Measurements from ENCODE around the gene PRKAR1B. TPM values are rescaled to one million over a fixed set of nuclear protein-coding genes. Genes with fewer than 3 reads are reported as not detected.

Gene PRKAR1B
- total RNA-seq, 1 experiment from 2014 or later, result 14.1 TPM

GRCh38 chr7:602341-603141 is 124.5 kb downstream of the PRKAR1B start:
- H3K27ac ChIP-seq (ENCODE audit: low read depth, low read length), result no peak overlapping the region
- intact Hi-C loops (cut with micrococcal nuclease), result no loop called here
- ChIA-PET RAD21 (ENCODE audit: low non-redundant PET in 1 of 2, low total read pairs in 2 of 2, uncharacterized antibody in 2 of 2, unreplicated experiment in 2 of 2) (no interaction called here), POLR2A (no interaction called here), CTCF (no interaction called here)
- no peaks in the 10 kb centered on the region for H3K79me2 ChIP-seq (ENCODE audit: insufficient read depth, low read length)
- no peak for TF ChIP-seq EZH2phosphoT487 (IDR thresholded peaks at IDR 0.05; ENCODE audit: borderline replicate concordance)
- TF ChIP-seq SIN3A (IDR thresholded peaks at IDR 0.05; ENCODE audit: low read depth), result no peak
- TF ChIP-seq POLR2AphosphoS5 (IDR thresholded peaks at IDR 0.05; ENCODE audit: low read depth, low read length), result no peak
- TF ChIP-seq, protein P1, sequence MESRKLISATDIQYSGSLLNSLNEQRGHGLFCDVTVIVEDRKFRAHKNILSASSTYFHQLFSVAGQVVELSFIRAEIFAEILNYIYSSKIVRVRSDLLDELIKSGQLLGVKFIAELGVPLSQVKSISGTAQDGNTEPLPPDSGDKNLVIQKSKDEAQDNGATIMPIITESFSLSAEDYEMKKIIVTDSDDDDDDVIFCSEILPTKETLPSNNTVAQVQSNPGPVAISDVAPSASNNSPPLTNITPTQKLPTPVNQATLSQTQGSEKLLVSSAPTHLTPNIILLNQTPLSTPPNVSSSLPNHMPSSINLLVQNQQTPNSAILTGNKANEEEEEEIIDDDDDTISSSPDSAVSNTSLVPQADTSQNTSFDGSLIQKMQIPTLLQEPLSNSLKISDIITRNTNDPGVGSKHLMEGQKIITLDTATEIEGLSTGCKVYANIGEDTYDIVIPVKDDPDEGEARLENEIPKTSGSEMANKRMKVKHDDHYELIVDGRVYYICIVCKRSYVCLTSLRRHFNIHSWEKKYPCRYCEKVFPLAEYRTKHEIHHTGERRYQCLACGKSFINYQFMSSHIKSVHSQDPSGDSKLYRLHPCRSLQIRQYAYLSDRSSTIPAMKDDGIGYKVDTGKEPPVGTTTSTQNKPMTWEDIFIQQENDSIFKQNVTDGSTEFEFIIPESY (IDR thresholded peaks at IDR 0.05; ENCODE audit: extremely low read depth, insufficient replicate concordance, low read length), result no peak
- TF ChIP-seq CEBPB (IDR thresholded peaks at IDR 0.05; ENCODE audit: low read depth), result no peak
- no peak for TF ChIP-seq RAD21 (IDR thresholded peaks at IDR 0.05; ENCODE audit: low read depth)
- no peak for TF ChIP-seq ZNF274 (IDR thresholded peaks at IDR 0.05; ENCODE audit: low read depth, low read length)
- TF ChIP-seq, protein P2, sequence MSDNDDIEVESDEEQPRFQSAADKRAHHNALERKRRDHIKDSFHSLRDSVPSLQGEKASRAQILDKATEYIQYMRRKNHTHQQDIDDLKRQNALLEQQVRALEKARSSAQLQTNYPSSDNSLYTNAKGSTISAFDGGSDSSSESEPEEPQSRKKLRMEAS (IDR thresholded peaks at IDR 0.05), result no peak
- TF ChIP-seq ZFX (IDR thresholded peaks at IDR 0.05), result no peak
- no peak for TF ChIP-seq CTCF (IDR thresholded peaks at IDR 0.05 in 2 of 3, conservative IDR thresholded peaks at IDR 0.05 in 1 of 3; ENCODE audit: borderline replicate concordance in 1 of 3, insufficient read depth in 1 of 3, low read depth in 2 of 3, low read length in 2 of 3)
- no peak for TF ChIP-seq FOSL1 (IDR thresholded peaks at IDR 0.05; ENCODE audit: low read depth)
- TF ChIP-seq CBX3 (IDR thresholded peaks at IDR 0.05; ENCODE audit: low read depth), result no peak
- TF ChIP-seq ELF1 (IDR thresholded peaks at IDR 0.05; ENCODE audit: borderline replicate concordance, low read depth), result no peak
- ATAC-seq, result no peak
- no peak overlapping the region for H2AFZ ChIP-seq (ENCODE audit: low read depth, low read length, poor library complexity, severe bottlenecking)
- no peak for DNase-seq (ENCODE audit: low read depth, low spot score)
- no peaks in the 10 kb centered on the region for H3K9me3 ChIP-seq (ENCODE audit: control insufficient read depth in 1 of 2, insufficient read depth in 1 of 2, low read depth in 1 of 2, low read length in 2 of 2)
- no peak overlapping the region for H3K4me2 ChIP-seq (ENCODE audit: low read length)
- no peaks in the 10 kb centered on the region for H3K27me3 ChIP-seq (ENCODE audit: insufficient read depth, low read length)
- H3K4me3 ChIP-seq (replicated peaks in 1 of 2; ENCODE audit: low read depth in 1 of 2, low read length in 2 of 2), result no peak overlapping the region
- no peaks in the 10 kb centered on the region for H3K36me3 ChIP-seq (ENCODE audit: control insufficient read depth in 1 of 2, insufficient read depth in 2 of 2, low read length in 2 of 2)
- no TSS peak for BruUV-seq (replicated peaks)
- no peak overlapping the region for H3K9ac ChIP-seq (ENCODE audit: low read length)
- H4K20me1 ChIP-seq (ENCODE audit: insufficient read depth), result no peaks in the 10 kb centered on the region
- H3K4me1 ChIP-seq (ENCODE audit: control insufficient read depth in 1 of 2, insufficient read depth in 2 of 2, low read length in 2 of 2), result no peaks in the 10 kb centered on the region
- H3K9me2 ChIP-seq (ENCODE audit: insufficient read depth), result no peaks in the 10 kb centered on the region

Data from HCT116 (cell line).